KOPT-K1 (cell line): ENCODE data around the gene RASD1.
"Not testable (repeated sequence)": the region's sequence is repeated elsewhere in the genome, so short reads cannot be mapped to it uniquely, and the experiment has no call there.

Source experiments
- H3K27ac ChIP-seq: fragments of 200-600 bp; sonication (generic); 2 replicates; pipeline ENCODE4 v1.5.1; 2016; ENCODE audit warnings: antibody characterized with exemption, mild to moderate bottlenecking, low read depth, low read length; ENCODE audit not compliant: poor library complexity, severe bottlenecking
- H3K36me3 ChIP-seq: fragments of 200-600 bp; sonication (generic); 2 replicates; pipeline ENCODE4 v1.5.1; 2017; ENCODE audit warnings: antibody characterized with exemption, mild to moderate bottlenecking, low read length, moderate library complexity; ENCODE audit not compliant: insufficient read depth
- H3K9me3 ChIP-seq: fragments of 200-600 bp; sonication (generic); 2 replicates; pipeline ENCODE4 v1.5.1; 2017; ENCODE audit warnings: antibody characterized with exemption, low read length, mild to moderate bottlenecking; ENCODE audit not compliant: insufficient read depth, poor library complexity, severe bottlenecking

Gene RASD1

DNA sequence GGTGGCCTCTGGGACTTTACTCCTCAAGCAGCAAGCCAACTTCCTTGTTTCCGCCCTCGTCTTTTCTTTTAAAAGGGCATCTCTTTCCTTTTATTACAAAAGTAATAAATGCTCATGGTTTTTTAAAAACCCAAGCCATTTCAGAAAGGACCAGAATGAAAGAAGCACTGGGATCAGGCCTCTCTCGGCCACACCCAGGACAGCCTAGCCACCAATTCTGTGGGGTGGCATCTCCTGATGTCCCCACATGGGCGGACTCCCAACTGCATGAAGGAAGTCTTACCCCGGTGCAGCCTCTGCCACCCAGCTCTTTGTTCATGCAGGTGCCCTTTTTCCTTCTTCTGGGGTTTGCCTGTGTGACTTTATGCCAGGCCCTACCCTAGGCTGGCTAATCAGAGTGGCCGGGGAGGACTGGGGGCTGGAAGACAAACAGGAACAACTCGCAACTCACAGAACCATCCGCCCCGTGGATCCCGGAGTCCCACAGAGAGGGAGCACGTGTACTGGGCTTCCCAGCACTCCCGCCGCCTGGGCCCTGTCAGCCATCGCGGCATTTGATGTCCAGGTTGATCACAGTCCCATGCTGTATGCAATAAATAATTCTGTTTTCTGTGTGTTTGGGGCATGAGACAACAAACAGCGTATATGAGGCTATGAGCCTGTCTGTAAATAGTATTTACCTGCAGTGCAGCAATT, 2.6 kb upstream of the RASD1 start:
- no peaks in the 10 kb centered on the region for H3K9me3 ChIP-seq
- H3K27ac ChIP-seq: no peak overlapping the region
- peaks cover 5% of the 10 kb centered on the region; the same call in 1 of the 2 replicates for H3K36me3 ChIP-seq

DNA sequence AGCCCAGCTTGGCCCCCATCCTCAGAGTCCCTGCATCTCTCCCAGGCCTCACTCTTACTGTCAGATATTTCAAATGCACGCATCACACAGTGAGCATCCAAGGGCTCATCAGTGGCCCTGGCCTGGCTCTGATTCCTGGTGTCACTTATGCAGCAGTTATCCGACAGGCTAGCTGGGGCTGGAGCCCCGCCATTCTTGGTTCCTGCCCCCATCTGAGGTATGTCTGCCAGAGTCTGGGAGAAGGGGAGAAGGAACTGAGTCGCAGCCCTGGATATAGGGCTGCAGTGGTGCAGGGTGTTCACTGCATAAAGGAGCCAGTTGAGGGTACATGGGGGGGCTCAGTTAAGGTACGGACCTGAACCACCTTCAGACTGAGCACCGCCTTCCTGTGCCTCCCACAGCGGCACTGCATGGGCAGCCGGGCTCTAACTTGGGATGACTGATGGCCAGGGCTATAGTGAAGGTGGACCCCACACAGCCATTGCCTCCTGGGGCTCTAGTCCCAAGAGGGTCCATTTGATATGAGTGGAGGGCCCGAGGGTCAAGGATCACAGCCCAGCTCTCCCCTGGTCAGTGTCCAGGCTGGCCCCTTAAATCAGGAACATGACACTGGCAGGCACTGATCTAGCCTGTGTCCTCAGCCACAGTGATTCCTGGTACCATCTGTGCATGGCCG, 1.8 kb upstream of the RASD1 start:
- Histone ChIP-seq H3K27ac (no peak overlapping the region), H3K9me3 (no peaks in the 10 kb centered on the region), H3K36me3 (peaks cover 12% of the 10 kb centered on the region)

DNA sequence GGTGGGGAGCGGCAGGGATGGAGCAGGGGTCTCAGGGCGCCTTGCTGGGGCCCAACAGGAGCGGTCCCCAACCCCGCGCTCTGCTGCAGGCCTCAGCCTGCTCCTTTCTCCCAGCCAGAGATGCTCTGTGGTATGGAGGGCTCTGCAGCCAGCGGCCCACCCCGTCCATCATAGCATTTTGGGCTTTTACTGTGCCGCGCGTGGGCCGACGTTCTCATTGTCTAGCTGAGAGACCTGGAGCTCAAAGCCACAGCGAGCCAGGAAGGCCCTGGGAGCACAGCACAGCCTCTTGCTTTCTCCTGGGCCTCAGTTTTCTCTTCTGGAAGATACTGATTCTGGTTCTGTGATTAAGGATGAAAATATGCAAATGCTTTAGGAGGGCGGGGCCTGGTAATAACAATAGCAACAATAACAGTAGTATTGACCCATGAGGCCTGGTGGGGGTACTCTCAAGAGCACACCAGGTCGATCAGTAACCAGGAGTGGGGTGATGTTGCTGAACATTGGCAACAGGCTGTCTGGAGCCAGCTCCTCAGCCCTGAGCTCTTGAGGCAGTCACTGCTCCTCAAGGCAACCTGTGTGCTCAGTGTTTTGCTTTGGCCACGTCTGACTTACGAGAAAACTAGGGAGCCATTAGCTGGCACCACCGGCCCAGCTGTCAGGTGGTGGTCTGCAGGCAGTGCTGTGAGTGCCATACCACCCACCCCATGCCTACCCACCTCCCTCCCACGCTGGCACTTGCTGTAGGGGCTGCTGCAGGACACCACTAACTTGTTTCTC, 1.1 kb upstream of the RASD1 start:
- no peaks in the 10 kb centered on the region for H3K9me3 ChIP-seq
- peaks cover 20% of the 10 kb centered on the region for H3K36me3 ChIP-seq
- no peak overlapping the region for H3K27ac ChIP-seq

DNA sequence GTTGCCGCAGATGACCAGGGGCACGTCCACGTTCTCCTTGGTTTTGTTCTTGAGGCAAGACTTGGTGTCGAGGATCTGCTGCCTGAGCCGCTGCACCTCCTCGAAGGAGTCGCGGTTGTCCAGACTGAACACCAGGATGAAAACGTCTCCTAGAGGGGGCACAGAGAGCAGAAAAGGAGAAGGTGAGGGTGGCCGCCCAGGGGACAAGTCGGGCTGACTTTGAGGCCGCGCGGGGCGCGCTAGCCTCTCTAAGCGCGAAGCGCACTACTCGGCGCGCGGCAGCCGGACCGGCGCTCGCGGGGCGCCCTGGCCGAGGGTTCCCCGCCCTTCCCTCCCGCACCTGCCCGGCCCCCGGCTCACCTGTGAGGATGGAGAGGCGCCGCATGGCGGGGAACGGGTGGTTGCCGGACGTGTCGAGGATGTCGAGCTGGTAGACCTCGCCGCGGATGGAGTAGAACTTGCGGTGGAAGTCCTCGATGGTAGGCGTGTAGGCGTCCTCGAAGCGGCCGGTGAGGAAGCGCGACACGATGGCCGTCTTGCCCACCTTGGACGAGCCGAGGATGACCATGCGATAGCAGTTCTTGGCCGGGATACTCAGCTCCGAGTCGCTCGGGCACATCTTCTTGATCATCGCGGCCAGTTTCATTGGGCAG, 533 bp downstream of the RASD1 start:
- H3K9me3 ChIP-seq: no peaks in the 10 kb centered on the region
- peaks cover 36% of the 10 kb centered on the region for H3K36me3 ChIP-seq
- no peak overlapping the region for H3K27ac ChIP-seq

DNA sequence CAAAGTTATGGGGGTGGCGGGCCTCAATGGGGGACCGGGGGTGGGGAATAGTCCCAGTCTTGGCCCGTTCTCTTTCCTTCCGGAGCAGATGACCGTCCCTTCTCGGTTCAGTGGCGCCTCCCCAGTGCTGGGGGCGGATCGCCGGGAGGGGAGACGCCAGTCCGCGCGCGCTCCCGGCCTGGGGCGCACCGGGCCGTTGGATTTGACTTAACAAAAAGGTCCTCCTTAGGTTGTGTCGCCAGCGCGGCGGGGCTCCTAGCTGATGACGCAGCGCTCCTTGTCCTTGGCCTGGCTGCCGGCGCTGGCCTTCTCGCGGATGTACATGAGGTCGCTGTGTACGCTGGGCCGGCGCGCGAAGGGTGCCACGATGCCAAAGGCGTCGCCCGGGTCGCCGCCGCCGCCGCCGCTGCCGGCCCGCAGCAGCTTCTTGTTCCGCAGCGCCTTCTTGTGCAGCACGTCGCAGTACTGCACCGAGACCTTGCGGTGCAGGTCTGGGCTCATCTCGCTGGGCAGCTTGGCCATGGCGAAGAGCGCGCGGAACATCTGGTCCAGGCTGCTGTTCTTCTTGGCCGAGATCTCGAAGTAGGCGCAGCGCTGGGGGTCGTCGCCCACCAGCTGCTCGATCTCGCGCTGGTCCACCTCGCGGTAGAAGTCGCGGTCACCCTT, 1.2 kb downstream of the RASD1 start:
- no peaks in the 10 kb centered on the region for H3K9me3 ChIP-seq
- peaks cover 42% of the 10 kb centered on the region for H3K36me3 ChIP-seq
- H3K27ac ChIP-seq: no peak overlapping the region

DNA sequence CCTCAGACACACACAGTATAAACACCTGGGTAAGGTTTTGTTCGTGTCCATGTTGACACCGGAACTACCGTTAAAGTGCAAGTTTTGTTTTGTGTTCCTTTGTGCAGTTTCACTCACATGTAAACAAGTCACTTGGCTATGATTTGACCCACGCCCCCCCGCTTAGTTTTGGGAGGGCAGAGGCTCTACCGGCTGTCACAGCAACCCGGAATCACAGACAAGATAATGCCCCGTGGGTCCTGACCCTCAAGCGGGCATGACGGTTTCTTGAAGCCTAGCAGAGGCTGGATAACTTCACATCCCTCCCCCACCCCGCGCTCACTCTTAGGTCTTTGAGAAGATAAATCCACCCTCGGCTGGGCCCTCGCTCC, 1.7 kb downstream of the RASD1 start:
- no peak overlapping the region for H3K27ac ChIP-seq
- H3K36me3 ChIP-seq: peaks cover 47% of the 10 kb centered on the region
- H3K9me3 ChIP-seq: no peaks in the 10 kb centered on the region

DNA sequence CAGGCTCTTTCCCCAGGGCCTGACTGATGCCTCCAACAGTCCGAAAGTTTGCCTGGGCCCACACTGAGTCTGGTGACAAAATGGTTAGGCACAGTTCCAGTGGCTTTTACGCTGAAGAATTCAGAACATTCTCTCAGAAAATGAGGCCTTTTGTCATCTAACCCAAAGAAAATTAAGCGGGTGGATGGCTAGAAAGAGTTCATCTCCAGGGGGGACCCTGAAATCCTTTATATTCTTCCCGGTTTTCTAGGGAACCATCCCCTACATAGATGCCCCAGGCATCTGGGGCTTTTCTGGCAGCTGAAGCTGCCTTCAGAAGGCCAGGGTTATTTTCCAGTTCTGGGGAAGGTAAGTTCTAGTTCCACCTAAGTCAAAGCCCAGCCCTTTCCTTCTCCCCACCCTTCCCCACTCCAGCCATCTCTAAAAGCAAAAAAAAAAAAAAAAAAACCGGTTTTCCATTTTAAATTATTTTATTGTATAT, 2.2 kb downstream of the RASD1 start:
- H3K36me3 ChIP-seq: peaks cover 52% of the 10 kb centered on the region
- no peak overlapping the region for H3K27ac ChIP-seq
- no peaks in the 10 kb centered on the region for H3K9me3 ChIP-seq

DNA sequence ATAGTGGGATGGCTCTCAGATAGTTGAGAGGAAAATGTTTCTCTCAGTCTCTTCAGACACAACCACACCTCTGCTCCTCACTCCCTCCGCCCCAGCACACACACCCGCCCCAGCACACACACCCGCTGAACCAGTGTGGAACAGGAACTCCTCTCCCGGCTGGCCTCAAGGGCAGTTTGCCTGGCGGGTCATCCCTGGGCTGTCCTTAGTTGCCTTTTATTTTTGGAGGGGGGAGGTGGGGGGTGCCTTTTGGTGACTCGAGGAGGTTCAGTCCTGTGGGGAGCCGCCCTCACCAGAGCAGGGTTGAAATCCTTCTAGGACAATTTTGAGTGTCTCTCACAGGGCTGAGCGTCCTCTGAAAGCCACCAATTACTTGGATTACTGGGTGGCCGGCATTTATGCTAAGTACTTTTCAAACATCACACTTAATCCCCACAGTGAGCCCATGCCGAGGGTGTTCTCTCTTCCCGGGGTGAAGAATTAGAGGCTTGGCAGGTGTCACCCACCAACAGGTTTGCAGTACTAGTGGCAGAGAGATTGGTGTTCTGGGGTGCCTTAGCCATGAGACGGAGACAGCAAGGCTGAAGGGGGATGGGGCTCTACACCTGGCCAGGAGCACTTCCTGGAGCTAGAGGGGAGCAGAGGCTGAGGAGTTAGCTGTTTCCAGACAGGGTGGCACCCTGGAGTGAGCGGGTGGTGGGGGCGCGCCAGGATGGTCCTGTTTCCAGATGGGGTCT, 2.8 kb downstream of the RASD1 start:
- no peak overlapping the region for H3K27ac ChIP-seq
- peaks cover 56% of the 10 kb centered on the region for H3K36me3 ChIP-seq
- no peaks in the 10 kb centered on the region for H3K9me3 ChIP-seq

DNA sequence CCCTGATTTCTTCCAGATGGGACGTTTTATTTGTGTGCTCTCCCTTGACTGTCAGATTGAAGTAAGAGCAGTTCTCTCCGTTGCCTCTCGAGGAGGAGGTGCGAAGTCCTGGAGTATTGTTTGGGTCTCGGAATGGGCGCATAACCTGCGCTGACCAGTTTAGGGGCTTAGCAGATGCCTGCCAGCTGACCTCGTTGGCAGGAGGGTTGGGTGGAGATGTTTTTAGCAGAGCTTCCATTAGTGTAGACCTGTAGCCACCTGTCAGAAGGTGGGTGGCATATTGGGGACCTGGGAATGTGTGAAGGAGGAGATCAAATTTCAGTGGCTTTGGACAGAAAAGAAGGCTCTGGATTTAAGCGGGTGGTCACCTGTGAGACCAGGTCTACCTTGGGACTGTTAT, 3.6 kb downstream of the RASD1 start:
- H3K9me3 ChIP-seq: no peaks in the 10 kb centered on the region
- peaks cover 65% of the 10 kb centered on the region for H3K36me3 ChIP-seq
- H3K27ac ChIP-seq: no peak overlapping the region

DNA sequence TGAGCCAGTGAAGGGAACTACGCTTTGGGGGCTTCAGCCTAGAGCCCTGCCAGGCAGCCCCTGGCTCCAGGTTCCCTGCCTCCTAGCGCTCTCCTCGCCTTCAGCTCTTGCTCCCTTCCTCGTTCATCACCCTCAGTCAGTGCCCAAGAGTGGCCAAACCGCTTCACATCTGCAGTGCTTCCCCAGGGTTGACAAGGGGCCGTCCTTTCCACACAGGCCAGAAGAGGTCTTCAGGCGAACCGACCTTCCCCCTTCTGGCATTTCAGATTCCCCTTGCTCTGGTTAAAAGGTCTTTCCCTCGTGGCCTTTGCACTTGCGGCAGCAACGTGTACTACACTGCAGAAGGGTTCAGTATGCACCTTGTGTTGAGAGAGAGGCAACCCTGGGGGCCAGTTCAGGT, 4.1 kb downstream of the RASD1 start:
- H3K27ac ChIP-seq: no peak overlapping the region
- no peaks in the 10 kb centered on the region for H3K9me3 ChIP-seq
- peaks cover 69% of the 10 kb centered on the region for H3K36me3 ChIP-seq

DNA sequence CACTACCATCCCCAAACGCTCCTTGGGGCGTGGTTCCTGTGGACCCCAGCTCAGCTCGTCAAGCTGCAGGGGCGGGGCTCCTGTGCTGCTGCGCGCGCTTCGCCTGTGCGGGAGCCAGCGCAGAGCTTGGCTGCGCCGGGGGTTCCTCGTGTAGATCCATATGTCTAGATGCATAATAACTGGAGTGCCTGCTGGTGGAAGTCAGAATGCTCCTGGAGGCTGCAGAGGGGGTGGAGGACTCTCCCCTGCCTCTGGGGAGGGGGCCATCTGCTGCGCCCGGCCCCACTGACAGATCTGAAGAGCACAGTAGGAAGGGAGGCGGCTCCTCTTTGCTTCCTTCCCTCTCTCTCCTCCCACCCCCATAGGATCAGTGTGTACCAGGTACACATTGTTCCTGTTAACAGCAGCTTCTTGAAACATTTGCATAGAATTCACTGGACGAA, 4.6 kb downstream of the RASD1 start:
- peaks cover 74% of the 10 kb centered on the region for H3K36me3 ChIP-seq

DNA sequence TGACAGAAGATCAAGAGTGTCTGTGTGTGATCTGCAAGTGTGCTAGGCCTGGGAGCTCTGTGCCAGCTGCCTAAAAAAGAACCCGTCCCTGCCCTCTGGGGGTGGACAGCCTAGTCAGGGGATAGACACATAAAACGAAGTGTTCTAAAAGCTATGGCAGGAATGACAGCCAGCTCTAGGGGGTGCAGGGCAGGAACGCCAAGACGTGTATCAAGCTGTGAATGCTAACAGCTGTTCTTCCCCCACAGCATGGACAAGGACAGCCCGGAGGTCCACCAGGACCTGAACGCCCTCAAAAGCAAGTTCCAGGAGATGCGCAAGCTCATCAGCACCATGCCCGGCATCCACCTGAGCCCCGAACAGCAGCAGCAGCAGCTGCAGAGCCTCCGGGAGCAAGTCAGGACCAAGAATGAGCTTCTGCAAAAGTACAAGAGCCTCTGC, 5.1 kb downstream of the RASD1 start:
- Histone ChIP-seq H3K9me3 (no peaks in the 10 kb centered on the region), H3K27ac (no peak overlapping the region), H3K36me3 (peaks cover 76% of the 10 kb centered on the region)

More for the DNA sequence above, 4.6 kb downstream of the RASD1 start:
- H3K9me3 ChIP-seq: no peaks in the 10 kb centered on the region
- H3K27ac ChIP-seq: no peak overlapping the region

DNA sequence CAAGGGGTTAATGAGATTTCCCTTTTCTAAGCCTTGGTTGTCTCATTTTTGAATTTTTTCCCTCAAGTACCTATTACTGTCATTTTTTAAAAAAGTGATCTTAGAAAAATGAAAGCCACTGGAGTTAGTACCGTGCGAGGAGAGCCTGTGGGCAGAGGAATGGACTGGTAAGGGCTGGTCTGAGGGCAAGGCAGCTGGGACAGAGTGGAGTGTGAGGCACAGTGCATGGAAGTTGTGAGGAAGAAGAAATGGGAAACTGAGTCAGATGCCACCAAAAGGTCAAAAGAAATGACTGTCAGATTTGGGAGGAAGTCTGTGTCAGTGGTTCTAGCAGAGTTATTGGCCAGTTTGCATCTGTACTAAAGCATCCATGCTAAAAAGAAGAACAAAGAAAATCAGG, 8.2 kb downstream of the RASD1 start:
- H3K36me3 ChIP-seq: peaks cover 91% of the 10 kb centered on the region
- H3K9me3 ChIP-seq: no peaks in the 10 kb centered on the region

DNA sequence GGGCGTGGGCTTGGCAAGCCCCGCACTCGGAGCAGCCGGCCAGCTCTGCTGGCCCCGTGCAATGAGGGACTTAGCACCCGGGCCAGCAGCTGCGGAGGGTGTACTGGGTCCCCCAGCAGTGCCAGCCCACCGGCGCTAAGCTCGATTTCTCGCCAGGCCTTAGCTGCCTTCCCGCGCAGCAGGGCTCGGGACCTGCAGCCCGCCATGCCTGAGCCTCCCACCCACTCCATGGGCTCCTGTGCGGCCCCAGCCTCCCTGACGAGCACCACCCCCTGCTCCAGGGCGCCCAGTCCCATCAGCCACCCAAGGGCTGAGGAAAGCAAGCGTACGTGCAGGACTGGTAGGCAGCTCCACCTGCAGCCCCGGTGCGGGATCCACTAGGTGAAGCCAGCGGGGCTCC, 9.8 kb downstream of the RASD1 start:
- H3K27ac ChIP-seq, H3K9me3 ChIP-seq: not testable (repeated sequence)
- peaks cover 88% of the 10 kb centered on the region for H3K36me3 ChIP-seq

More for the DNA sequence above, 8.2 kb downstream of the RASD1 start:
- H3K27ac ChIP-seq: no peak overlapping the region
